ENCODE measurements around the gene QRFP. TPM values are rescaled to one million over a fixed set of nuclear protein-coding genes. Genes with fewer than 3 reads are reported as not detected.

QRFP gene
- total RNA-seq, 1 experiment from 2014 or later = not detected

GRCh38 chr9:130933114-130934046 lies 36.8 kb upstream of the QRFP start:
- intact Hi-C loops (cut with micrococcal nuclease) = no loop called here
- no peaks in the 10 kb centered on the region for H3K9me2 ChIP-seq (ENCODE audit: insufficient read depth)
- no peaks in the 10 kb centered on the region for H3K9me3 ChIP-seq (ENCODE audit: control insufficient read depth in 1 of 2, insufficient read depth in 1 of 2, low read depth in 1 of 2, low read length in 2 of 2)
- no peak overlapping the region for H3K27ac ChIP-seq (ENCODE audit: low read depth, low read length)
- H4K20me1 ChIP-seq (ENCODE audit: insufficient read depth) = no peaks in the 10 kb centered on the region
- ChIA-PET POLR2A (interaction anchor here (1.3 kb wide), 1 partner anchor 16 kb away, joined by 3 read pairs; no protein-coding TSS in a partner anchor), RAD21 (ENCODE audit: low non-redundant PET in 1 of 2, low total read pairs in 2 of 2, uncharacterized antibody in 2 of 2, unreplicated experiment in 2 of 2) (no interaction called here), CTCF (interaction anchor here (1.2 to 1.6 kb wide), 2 partner anchors 65 to 67 kb away, joined by 3 to 4 read pairs; no protein-coding TSS in a partner anchor)
- no peaks in the 10 kb centered on the region for H3K36me3 ChIP-seq (ENCODE audit: control insufficient read depth in 1 of 2, insufficient read depth in 2 of 2, low read length in 2 of 2)
- no peaks in the 10 kb centered on the region for H3K27me3 ChIP-seq (ENCODE audit: insufficient read depth, low read length)
- H3K4me3 ChIP-seq (replicated peaks in 1 of 2; ENCODE audit: low read depth in 1 of 2, low read length in 2 of 2) = no peak overlapping the region
- no peak overlapping the region for H3K9ac ChIP-seq (ENCODE audit: low read length)
- no peak overlapping the region for H2AFZ ChIP-seq (ENCODE audit: low read depth, low read length, poor library complexity, severe bottlenecking)
- no peaks in the 10 kb centered on the region for H3K79me2 ChIP-seq (ENCODE audit: insufficient read depth, low read length)
- no peak overlapping the region for H3K4me2 ChIP-seq (ENCODE audit: low read length)
- TF ChIP-seq FOSL1 (IDR thresholded peaks at IDR 0.05; ENCODE audit: low read depth) (no peak), EZH2phosphoT487 (IDR thresholded peaks at IDR 0.05; ENCODE audit: borderline replicate concordance) (no peak), ATF3 (IDR thresholded peaks at IDR 0.05) (no peak), EGR1 (IDR thresholded peaks at IDR 0.05; ENCODE audit: low read depth) (no peak), TCF7L2 (IDR thresholded peaks at IDR 0.05; ENCODE audit: borderline replicate concordance, extremely low read depth, insufficient read depth, insufficient read length) (no peak), SIN3A (IDR thresholded peaks at IDR 0.05; ENCODE audit: low read depth) (no peak), RAD21 (IDR thresholded peaks at IDR 0.05; ENCODE audit: low read depth) (no peak), CEBPB (IDR thresholded peaks at IDR 0.05; ENCODE audit: low read depth) (no peak), MAX (IDR thresholded peaks at IDR 0.05) (no peak), SP1 (IDR thresholded peaks at IDR 0.05; ENCODE audit: low read depth) (no peak), ZBTB33 (IDR thresholded peaks at IDR 0.05; ENCODE audit: extremely low read depth, insufficient replicate concordance, low read length) (no peak), YY1 (IDR thresholded peaks at IDR 0.05; ENCODE audit: extremely low read depth, insufficient replicate concordance, low read depth, low read length) (no peak), JUND (IDR thresholded peaks at IDR 0.05) (no peak)
- ATAC-seq (no peak), DNase-seq (ENCODE audit: low read depth, low spot score) (no peak)
- H3K4me1 ChIP-seq (ENCODE audit: control insufficient read depth in 1 of 2, insufficient read depth in 2 of 2, low read length in 2 of 2) = peaks cover 42 to 53% of the 10 kb centered on the region in 2 experiments
- no TSS peak for BruUV-seq (replicated peaks)
